Kasumi-1 (cell line): ENCODE measurements around the gene TPP2.
A peak's percentile ranks its signal among the peaks of the same experiment; 100 is the strongest.

Experiments used
- DNase-seq, 2 experiments: peaks; one replicate each; lab custom pipeline; 2025; lab: John Stamatoyannopoulos, UW

Gene TPP2

DNA sequence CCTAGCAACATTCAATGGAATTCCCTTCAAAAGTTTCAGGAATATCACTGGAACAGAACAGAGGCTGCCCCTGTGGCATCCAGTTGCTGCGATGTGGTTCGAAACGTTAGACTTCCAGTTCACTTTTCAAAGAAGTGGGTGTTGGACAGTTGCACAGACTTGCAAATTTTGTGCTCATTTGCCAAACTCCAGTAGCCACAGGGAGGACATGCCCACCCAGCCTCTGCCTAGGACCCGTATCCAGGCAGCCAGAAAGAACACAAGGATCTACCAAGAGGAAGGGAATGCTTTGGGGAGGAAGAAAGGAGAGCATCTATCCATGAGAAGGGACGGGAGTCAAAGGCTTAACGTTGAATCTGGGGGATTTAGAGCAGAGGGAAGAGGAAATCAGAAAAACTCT lies 98.2 kb downstream of the TPP2 start, which contains the start of gene METTL21C:
Gene METTL21C (minus strand): TSS at position 108 of the 400 bp plus-strand sequence. CDS start 546 bp downstream, outside the sequence.
- DNase-seq: no peak

DNA sequence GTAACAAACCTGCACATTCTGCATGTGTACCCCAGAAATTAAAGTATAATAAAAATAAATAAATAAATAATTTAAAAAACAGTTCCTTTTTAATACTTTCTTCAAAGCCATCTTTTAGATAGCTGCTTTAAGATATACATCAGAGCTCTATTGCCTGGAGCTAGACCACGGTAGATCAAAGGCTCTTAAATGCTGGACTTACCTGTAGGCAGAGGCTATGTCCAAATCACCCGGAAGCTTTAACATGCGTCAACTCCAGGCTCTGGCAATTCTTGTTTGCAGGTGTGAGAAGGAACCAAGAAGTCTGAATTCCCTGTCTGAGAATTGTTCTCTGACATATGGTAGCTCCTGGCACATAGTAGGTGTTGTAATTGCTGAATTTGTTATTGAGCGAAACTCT lies 99.7 kb downstream of the TPP2 start:
- no peak for DNase-seq

DNA sequence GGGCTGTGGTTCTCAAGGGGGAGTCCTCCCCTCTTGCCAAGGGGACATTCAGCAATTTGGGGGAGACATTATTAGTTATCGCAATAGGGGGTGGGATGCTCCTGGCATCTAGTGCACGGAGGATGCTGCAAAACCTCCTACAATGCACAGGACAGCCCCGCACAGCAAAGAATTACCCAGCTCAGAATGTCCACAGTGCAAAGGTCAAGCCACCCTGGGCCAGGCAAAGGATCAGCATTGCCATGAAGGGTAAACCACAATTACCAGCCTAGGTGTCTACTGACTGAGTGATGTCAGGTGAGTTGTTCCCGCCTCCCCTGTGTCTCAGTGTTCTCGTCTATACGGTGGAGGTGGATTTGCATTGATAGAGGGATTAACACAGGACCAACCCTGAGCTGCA lies 100.5 kb downstream of the TPP2 start:
- DNase-seq: no peak

DNA sequence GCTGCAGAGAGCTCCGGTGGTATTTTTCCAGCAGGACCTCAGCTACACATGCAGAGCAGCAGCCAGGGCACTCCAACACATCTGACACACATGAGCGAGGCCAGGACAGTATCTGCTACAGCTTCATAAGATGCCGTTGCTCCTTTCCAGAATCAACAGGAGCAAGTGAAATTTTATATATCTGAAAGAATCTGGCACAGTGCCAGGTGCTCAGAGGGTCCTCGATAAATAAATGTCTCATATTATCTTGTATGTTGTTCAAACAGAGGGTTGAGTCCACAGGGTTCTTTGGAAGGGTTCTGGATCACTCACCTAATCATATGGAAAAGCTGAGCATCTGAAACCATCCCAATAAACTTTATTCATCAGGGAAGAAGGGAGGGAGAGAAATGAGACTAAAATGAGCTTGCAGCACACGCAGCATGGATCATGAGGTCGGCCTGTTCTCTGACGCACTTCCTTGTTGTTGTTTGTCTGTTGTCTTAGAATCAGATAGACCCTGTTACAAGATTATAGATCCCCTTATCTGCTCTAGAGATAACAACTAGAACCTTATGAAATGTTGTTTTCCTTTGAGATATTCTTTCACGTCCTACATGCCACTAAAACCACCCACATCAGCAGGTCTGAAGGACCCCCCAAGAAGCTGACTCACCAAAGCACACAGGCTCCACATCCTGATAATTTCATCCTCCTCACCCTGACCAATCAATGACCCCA lies 101.3 kb downstream of the TPP2 start:
- DNase-seq: no peak

DNA sequence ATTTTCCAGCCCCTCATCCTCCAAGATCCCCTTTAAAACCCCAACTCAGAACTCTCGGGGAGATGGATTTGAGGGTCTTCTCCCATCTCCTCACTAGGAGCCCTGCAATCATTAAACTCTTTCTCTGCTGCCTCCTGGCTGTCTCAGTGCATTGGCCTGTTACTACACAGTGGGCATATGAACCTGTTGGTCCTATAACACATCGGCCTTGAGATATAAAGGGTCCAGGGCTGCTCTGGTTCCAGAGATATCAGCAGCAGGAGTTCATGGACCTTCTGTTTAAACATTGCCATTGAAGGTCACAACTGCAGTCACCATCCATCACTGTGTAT lies 101.8 kb downstream of the TPP2 start:
- no peak for DNase-seq

DNA sequence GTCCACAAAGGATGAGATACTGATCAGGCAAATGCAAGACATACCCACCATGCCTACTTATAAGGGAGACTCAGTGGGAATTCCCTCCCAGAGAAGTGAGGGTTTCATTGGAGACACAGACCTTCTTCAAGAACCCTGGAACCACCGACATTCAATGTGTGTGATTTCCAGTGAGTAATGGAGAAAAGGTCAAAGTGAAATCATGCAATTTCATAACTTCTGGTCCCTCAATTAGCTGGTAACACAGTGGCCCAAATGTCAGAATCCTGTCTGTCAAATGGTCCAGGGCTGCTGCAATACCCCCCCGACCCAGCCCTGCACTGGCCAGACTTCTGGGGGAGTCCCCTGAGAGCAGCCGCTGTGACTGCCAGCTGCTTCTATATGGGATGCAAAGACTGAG lies 102.7 kb downstream of the TPP2 start:
- no peak for DNase-seq

DNA sequence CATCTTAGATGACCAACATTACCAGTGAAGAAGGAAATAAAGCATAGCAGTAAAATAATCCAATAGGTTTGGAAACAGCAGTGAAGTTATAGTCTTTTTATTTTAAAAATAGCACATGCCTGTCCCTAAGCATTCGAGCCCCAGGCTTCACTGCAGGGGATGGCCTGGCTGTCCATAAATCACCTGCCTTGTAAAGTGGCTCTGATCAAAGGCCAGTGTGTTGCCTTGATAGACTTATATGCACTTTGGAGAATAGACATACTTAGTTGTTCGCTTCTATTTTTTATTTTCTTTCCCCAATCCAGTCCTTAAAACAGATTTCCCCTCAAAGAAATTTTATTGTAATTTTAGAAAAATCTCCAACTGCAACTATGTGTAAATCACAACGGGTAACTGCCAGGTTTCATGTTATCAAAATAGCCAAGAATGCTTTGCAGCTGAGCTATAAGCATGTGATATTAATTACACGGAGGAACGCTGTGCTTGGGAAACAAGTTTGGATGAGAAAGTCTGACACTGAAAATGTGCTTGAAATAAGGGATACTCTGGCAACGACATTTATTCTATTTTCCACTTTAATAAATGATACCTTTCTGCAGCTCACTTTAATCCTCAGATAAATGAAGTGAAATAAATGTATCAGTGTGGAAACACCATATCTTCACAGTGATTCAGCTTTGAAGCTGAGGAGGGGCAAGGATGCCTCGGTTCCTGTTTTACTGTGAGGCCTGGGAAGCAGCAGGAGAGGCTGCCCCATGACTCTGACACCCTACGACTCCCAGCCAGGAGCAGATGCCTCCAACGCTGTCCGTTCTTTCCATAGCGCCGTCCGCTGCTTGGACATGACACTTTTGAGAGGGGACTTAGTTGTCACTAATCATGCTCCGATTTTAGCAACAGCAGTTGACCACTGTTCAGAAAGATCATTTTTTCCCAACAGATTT lies 103.6 kb downstream of the TPP2 start:
- no peak for DNase-seq

DNA sequence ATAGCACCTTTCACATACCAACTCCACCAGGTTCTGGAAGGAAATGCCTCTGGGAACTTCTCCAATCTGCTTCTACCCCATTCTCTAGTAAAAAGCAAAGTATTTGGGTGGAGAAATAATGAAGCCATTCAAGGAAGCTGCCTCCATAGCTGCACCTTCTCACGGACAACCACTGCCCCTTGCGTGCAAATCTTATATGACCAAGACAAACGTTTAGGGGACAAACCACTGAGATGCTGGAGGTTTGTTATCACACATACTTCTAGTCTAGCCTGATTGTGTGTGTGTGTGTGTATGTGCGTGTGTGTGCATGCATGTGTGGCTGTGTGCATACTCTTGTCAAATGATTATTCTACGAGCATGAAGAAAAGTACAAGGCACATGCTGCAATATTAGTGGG lies 104.5 kb downstream of the TPP2 start:
- no peak for DNase-seq

DNA sequence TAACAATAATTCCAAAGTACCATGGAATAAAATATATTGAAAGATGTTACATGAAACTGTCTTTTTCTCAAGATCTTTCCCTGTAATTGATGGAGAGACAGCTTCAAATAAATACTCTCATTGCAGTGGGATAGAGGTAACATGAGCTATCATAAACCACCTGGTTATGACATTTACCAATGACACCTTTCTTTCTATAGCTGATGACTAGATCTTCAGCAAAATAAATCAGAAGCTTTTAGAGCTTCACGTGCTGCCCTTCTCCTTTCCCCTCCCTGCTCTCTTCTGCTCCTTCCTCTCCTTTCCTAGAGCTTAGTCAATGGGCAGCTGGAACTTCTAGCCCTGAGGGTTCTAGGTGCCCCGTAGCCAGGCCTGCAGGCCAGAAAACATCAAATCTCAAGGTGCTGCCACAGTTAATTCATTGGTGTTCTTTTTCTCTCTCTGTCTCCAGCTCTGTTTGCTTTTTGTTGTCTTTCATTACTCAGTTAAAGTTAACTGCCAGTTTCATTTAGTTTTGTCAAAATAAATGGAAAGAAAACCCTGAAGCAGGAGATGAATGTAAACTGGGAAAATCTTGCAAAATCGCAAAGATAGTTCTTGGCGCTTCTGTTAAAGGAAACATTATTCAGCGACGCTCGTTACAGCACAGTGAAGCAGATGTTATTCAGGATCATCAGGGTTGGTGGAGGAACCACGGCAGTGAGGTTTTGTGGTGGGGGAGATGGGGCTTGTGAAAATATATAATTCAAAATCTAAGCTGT lies 106.4 kb downstream of the TPP2 start:
- DNase-seq: no peak

DNA sequence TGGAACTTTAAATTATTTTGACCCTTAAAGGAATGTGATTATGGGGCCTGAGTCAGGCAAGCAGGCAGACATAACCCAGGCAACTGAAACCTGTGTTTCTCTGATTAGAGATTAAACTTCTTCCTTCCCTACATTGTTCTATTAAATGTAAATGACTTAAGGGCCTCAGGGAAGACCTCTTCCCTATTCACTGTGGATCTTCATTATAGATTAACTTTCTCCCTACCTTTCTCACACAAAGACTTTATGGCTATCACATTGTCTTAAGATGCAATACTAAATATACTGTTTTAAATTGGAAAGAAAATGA lies 106.9 kb downstream of the TPP2 start:
- no peak for DNase-seq

DNA sequence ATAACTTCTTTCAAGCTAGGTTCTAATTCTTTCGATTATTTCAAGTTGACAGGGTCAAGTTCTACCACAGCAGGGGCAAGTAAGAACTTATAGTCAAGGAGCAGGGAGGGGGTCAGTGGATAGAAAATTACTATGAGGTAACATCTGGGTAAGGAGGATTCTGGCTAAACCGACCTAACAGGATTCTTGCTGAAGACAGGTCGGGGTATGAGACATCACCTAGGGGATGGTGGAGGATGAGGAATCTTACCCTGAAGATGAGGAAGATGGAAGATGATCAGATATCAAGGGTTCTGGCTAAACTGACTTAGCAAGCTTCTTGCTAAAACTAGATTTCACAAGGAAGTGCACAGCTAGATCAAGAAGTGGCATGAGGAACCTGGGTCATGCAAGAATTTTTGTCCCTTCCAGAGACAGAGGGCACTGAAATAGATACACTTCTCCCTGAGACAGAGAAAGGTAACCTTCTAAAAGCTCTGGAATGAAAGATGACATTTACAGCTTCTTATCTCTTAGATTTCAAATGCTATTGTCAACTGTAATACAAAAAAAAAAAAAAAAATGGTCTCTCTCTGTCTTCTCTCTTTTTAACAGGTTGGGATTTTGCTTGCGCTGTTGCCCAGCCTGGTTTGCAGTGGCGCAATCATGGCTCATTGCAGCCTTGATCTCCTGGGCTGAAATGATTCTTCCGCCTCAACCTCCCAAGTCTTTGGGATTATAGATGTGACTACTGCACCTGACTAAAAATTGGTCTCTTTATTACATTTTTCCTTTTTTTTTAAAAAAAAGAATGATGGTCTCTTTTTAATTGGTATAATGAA lies 107.7 kb downstream of the TPP2 start:
- DNase-seq: no peak

DNA sequence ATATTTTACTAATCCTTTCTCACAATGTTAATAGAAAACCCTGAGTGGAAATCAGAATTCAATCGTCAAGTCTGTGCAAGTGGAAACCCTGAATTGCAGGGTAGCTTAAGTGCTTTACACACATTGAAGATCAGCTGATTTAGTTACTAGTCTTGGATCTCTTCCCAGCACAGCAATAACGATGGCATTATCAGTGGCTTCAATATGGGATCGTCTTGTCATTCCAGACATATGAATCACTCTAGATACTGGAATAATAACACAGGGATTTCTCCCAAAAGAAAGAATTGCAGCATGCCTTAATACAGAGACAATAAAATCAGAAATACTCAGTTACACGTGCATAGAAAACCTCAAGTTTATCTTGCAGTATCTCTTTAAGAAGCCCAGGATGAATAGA lies 110.7 kb downstream of the TPP2 start:
- DNase-seq: no peak

DNA sequence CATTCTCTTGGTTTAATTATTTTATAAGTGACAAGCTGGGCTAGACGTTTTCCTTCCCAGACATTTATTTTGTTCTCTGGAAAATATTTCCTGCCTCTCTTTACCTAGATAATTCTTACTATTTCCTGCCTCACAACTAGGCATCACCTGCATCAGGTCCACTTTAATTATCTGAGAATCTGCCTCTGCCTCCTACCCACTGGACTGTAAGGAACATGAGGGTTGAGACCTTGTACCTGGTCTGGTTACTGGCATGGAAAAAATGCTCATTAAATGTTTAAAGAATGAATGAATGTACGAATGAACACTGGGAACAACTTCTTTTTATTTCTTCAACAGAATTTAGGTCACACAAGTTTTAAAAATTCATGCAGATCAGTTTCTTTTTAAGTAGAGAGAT lies 111.4 kb downstream of the TPP2 start:
- no peak for DNase-seq

DNA sequence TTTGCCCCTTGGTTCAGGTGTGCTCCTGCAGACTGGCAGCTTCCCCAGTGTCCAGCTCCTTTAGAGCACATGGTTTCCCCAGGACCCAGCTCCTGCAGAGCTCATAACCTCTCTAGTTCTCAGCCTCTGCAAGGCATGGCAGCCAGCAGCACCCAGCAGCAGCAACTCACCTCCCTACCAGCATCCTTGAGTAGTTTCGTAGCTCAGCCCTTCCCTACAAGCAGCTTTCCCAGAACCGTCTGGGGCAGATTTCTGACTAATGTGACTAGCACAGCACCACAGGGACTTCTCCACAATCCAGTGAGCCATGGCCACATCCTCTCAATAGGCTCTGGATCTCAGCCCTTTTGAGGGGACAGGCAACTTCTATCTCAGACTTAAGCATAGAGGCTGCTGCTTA lies 112.2 kb downstream of the TPP2 start:
- no peak for DNase-seq

DNA sequence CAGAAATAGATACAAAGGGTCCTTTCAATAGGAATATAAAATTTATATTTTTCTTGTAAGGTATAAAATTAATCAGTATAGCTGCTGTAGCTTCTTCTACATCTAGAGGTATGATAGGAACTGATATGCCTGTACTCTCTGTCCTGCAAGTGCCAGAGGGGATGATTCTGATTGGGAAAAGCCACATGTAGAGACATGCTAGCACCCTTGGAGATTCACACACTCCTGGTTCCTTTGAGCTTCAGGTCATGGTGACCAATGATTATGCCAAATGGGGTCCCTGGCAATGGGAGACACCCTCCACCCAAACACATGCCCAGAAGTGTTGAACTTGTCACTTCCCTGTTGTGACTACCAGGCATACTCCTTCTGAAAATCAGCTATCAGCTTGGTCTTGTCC lies 112.8 kb downstream of the TPP2 start:
- DNase-seq: no peak

DNA sequence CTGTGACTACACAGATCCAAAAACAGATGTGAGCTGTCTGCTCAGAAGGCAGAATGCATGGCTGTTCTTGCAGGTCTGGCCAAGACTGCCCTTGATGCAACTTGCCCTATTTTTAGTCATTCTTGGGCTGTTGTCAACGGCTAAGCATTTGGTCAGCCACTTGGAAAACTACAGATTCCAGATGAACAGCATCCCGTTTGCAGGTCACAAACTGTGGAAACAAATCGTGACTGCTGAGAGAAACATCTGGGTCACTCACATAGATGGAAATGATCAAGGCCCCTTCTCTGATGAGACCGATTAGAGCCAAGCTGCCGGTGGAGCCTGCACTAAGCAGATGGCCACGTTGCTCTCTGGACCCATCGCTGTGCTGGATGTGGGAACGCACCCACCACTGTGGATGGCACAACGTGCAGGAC lies 113.5 kb downstream of the TPP2 start:
- DNase-seq: no peak

DNA sequence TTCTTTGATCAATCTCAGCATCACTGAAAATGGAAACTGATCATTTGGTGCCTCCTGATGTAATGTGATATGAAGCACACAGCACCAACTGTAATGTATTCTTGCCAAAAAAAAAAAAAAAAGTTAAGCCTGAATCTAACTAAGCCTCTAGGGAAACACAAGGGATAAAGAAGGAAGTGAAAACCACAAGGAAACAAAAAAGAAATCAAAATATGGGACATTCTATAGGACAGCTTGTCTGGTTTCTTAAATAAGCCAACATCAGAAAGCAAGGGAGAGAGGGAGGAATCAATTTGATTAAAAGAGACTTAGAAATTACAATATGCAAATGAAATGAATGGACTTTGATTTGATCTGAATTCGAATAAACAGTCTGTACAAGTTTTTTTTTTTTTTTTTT lies 118.7 kb downstream of the TPP2 start:
- no peak for DNase-seq

DNA sequence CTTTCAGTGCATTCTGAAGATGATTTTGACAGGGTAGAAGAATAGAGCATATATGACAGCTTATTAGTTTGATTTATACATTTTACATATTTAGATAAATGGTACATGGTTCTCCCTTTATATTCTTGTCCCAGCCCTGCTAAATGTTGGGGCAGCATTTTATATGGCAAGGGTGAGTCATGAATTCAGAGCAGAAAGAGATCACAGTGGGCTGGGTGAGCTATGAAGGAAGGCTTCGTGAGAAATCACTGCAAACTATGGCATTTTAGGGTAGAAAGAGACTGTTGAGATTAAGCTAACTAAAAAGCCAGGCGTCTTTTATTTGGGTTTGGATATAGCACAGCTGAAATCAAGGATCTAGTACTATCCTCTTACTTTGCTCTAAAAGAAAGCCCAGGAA lies 122.0 kb downstream of the TPP2 start:
- no peak for DNase-seq

DNA sequence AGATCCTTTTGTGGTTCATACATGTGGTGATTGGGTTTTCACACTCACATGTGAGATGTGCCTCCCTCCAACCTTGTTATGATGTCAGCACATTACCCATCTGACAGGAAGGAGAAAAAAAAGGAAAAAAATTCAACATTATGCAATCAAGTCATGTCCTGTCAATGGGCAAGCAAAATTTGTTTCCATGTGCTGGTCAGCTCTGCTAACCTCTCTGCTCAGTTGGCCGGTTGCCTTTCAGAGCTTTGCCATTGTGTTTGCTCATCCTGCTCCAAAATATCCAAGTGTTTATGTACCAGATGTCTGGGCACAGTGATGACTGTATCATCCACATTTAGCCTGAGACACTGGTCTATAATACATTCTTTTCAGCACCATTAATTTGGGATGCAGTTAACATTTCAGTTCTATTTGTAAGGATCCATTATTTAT lies 125.0 kb downstream of the TPP2 start:
- DNase-seq: no peak

DNA sequence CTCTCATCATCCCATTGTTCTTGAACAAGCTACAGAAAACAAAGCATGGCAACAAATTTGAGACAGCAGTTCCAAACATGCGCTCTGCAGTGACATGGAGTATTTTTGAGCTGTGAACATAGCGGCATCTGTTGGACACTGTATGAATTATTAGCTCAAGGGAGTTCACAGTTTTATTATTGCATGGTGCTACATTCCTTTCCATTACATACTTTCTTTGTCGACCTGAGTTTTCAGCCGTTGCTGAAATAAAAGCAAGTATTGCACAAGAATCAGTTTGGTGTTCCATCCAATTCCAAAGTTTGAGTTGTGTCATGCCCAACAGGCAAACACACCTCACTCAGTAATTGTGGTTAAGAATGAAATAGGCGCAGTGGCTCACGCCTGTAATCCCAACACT lies 128.1 kb downstream of the TPP2 start:
- peak; percentile 81 to 82 for DNase-seq

DNA sequence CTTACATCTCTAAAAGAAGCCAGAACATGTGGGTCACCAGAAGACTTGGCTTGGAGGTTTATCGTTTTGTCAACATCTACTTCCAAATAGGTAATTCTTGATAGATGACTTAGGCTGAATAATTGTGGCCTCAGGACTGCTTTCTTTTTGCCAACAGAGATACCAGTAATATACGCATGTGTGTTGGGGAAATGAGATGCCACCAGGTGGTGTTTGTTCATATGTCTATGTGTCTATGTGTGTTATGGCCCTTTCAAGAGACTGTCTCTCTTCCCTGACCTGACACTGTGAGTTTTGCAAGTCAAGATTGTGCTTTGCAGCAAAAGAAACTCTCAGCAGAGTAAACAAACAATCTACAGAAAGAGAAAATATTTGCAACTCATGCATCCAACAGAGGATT lies 129.6 kb downstream of the TPP2 start:
- peak in 1 of 2 experiments; percentile 25 for DNase-seq
